GM12873 (cell line): Measurements from ENCODE around the gene TULP3.

Experiments used
- CTCF ChIP-seq: IDR thresholded peaks from 2 replicates; pipeline ENCODE4 v1.5.1; 2012; ENCODE audit warnings: low read depth, mild to moderate bottlenecking, moderate library complexity, low read length, control low read depth; ENCODE audit not compliant: insufficient read depth; ENCODE audit errors: missing control alignments

Gene TULP3

GRCh38 chr12:2919249-2919648 lies 28.6 kb downstream of the TULP3 start:
- TF ChIP-seq CTCF, result no peak

GRCh38 chr12:2922329-2922728 lies 31.6 kb downstream of the TULP3 start:
- no peak for TF ChIP-seq CTCF

GRCh38 chr12:2923057-2923456 lies 32.4 kb downstream of the TULP3 start:
- no peak for TF ChIP-seq CTCF

DNA sequence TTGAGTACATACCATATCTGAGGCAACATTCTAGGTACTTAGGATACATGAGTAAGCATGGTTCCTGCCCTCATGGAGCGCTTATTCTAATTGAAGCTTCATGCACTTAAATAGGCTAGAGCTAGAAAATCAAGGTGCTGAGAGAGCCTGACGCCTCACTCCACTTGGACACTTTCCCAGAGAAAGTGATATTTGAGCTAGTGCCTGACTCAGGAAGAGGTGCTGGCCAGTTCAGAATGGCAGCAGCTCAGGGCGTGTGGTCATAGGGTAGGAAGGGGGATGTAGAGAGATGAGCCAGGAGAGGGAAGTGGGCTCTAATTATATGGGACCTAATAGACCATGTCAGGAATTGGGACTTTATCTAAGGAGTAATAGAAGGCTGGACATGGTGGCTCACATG lies 33.3 kb downstream of the TULP3 start:
- no peak for TF ChIP-seq CTCF

GRCh38 chr12:2925322-2925995 lies 34.8 kb downstream of the TULP3 start:
- TF ChIP-seq CTCF, result no peak

DNA sequence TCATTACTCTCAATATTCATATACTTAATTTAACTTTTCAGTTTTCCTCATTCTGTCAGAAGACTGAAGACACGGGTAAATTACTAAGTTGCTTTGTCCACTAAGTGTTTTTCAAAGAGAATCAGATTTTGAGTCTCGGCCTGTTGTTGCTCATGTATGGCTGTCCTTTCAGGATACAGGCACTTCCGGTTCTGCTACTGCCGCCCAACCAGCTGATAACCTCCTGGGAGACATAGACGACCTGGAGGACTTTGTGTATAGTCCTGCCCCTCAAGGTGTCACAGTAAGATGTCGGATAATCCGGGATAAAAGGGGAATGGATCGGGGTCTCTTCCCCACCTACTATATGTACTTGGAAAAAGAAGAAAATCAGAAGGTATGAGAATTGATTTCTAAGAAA lies 40.2 kb downstream of the TULP3 start:
- no peak for TF ChIP-seq CTCF

DNA sequence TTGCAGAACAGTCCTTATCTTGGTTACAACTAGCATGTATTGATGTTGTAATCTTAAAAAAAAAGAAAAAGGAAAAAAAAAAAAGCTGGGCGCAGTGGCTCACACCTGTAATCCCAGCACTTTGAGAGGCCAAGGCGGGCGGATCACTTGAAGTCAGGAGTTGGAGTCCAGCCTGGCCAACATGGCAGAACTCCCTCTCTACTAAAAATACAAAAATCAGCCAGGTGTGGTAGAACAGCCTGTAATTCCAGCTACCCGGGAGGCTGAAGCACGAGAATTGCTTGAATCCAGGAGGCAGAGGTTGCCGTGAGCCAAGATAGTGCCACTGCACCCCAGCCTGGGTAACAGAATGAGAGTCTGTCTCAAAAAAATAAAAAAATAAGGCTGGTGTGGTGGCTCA lies 42.9 kb downstream of the TULP3 start:
- TF ChIP-seq CTCF, result no peak

DNA sequence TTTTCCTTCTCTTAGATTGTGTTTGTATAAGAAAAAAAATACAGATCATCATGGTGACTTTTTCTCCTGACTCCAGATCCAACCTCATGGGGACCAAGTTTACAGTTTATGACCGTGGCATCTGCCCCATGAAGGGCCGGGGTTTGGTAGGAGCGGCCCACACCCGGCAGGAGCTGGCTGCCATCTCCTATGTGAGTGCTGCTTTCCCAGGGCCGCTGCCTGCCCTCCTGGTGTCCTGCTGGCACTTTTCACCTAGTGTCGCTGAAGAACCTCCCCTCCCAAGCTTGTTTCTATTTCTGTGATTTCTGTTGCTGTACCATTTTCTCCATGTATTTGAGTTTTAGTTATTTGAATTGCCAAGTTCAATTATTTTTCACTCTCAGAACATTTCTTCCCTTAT lies 43.7 kb downstream of the TULP3 start:
- no peak for TF ChIP-seq CTCF
